ENCODE data around the gene EN2.

- TF ChIP-seq CTCF (IDR thresholded peaks at IDR 0.05) (no peak), ZFX (IDR thresholded peaks at IDR 0.05; ENCODE audit: borderline replicate concordance) (no peak)
Observed at GRCh38 chr7:155440018-155440410, 17.9 kb upstream of the EN2 start.
